Measurements from ENCODE around the gene PRKCH.

The PRKCH gene

DNA sequence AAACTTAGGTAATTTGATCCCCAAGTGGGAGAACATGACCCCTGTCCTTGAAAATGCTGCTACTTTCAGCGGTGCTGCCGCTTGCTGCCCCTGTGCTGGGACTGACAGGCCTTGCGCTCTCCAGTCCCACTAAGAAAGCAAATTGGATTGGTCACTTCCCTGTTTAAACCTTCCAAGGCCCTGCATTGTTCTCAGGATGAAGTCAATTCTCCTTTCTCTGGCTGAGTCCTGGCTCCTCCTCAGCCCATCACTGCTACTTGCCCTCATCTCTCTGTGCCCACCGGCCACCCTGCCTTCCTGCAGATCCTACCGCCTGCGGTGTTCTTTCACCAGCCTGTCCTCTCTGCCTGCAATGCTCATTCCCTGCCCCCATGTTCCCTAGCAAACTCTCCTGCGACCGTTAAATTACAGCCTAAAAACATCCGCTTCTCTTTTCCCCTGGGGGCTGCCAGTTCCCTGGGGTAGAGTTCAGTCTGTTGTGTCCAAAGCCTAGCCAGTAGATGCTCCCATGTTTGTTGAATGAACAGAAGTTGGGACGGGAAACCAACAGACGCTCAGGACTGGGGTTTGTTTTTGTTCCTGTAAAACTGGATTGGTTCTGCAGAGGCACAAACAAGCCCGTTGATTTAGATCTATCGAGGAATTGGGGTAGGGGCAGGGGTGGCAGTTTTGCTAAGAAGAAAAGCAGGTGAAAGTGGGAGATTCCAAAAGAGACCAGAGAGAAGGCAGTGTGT, 246.6 kb downstream of the PRKCH start:
- H3K79me2 ChIP-seq (ENCODE audit: low read length) = no peaks in the 10 kb centered on the region
- peak overlapping the region; percentile 56 for H3K9ac ChIP-seq (ENCODE audit: low read length)
- H2AFZ ChIP-seq (ENCODE audit: low read depth, low read length) = peak overlapping the region; percentile 89
- peak overlapping the region; percentile 79 for H3K4me3 ChIP-seq (ENCODE audit: low read length)
- no peak overlapping the region for H3K27ac ChIP-seq (ENCODE audit: low read length)
- peaks cover 37% of the 10 kb centered on the region for H3K27me3 ChIP-seq (ENCODE audit: low read depth, low read length)
- H3K4me1 ChIP-seq (ENCODE audit: low read length) = peaks cover 16% of the 10 kb centered on the region
- TF ChIP-seq, protein P1, sequence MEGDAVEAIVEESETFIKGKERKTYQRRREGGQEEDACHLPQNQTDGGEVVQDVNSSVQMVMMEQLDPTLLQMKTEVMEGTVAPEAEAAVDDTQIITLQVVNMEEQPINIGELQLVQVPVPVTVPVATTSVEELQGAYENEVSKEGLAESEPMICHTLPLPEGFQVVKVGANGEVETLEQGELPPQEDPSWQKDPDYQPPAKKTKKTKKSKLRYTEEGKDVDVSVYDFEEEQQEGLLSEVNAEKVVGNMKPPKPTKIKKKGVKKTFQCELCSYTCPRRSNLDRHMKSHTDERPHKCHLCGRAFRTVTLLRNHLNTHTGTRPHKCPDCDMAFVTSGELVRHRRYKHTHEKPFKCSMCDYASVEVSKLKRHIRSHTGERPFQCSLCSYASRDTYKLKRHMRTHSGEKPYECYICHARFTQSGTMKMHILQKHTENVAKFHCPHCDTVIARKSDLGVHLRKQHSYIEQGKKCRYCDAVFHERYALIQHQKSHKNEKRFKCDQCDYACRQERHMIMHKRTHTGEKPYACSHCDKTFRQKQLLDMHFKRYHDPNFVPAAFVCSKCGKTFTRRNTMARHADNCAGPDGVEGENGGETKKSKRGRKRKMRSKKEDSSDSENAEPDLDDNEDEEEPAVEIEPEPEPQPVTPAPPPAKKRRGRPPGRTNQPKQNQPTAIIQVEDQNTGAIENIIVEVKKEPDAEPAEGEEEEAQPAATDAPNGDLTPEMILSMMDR (IDR thresholded peaks at IDR 0.05; ENCODE audit: low read depth, low read length) = no peak
- TF ChIP-seq EZH2phosphoT487 (IDR thresholded peaks at IDR 0.05; ENCODE audit: low read depth) = no peak
- no peaks in the 10 kb centered on the region for H4K20me1 ChIP-seq (ENCODE audit: insufficient read depth, low read length)
- no peaks in the 10 kb centered on the region for H3K36me3 ChIP-seq (replicated peaks; ENCODE audit: low read depth, low read length)
- peak overlapping the region; percentile 96 for H3K4me2 ChIP-seq (ENCODE audit: low read length)
- H3K9me3 ChIP-seq (ENCODE audit: insufficient read depth, low read length) = no peaks in the 10 kb centered on the region

DNA sequence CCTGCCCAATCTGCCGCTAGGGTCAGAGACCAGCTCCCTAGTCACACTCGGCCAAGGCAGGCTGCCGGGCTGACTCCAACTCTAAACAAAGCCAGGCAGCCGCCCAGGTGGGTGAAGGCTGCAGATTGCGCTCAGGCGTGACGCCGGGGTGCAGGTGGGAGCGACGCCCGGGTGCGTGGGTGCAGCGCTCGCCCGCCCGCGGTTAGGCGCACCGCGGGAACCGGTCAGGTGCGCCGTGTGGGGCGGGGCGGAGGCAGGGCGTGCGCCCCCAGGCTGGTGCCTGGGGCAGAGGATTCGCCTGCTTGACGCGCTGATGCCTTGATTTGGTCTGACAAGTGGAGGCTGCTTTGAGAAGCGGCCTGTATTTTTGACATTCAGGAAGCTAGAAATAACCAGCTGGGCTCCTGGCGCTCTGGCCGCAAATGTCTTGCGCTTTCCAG, 247.2 kb downstream of the PRKCH start:
- Histone ChIP-seq H3K4me3 (ENCODE audit: low read length) (peak overlapping the region; percentile 79), H3K4me2 (ENCODE audit: low read length) (peak overlapping the region; percentile 96), H3K4me1 (ENCODE audit: low read length) (peaks cover 22% of the 10 kb centered on the region), H3K36me3 (replicated peaks; ENCODE audit: low read depth, low read length) (no peaks in the 10 kb centered on the region), H3K9ac (ENCODE audit: low read length) (peak overlapping the region; percentile 56), H4K20me1 (ENCODE audit: insufficient read depth, low read length) (no peaks in the 10 kb centered on the region), H3K27ac (ENCODE audit: low read length) (no peak overlapping the region), H3K79me2 (ENCODE audit: low read length) (no peaks in the 10 kb centered on the region), H3K9me3 (ENCODE audit: insufficient read depth, low read length) (no peaks in the 10 kb centered on the region), H3K27me3 (ENCODE audit: low read depth, low read length) (peaks cover 37% of the 10 kb centered on the region), H2AFZ (ENCODE audit: low read depth, low read length) (peak overlapping the region; percentile 89)
- TF ChIP-seq EZH2phosphoT487 (IDR thresholded peaks at IDR 0.05; ENCODE audit: low read depth) = no peak
- TF ChIP-seq, protein P1 (IDR thresholded peaks at IDR 0.05; ENCODE audit: low read depth, low read length) = peak; percentile 28; the same call in 1 of the 2 replicates

DNA sequence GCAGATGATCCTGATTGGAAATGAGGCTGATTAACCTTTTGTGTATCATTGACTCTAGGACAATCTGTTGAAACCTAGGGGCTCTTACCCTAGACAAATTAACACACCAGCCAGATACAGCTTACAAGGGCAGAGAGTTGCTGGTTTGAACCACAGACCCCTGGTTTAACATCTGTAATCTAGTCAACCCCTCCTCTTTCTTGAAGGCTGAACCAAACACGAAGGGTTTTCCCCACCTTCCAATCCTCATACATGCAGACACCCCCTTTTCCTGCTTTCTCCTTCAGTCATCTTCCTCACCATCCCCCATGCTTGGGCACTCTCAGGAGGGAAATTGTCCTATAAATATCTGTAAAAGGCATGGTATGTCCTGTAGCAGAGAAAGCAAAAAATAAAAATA, 247.9 kb downstream of the PRKCH start:
- H3K27ac ChIP-seq (ENCODE audit: low read length) = no peak overlapping the region
- TF ChIP-seq, protein P1 (IDR thresholded peaks at IDR 0.05; ENCODE audit: low read depth, low read length) = no peak
- no peak for TF ChIP-seq EZH2phosphoT487 (IDR thresholded peaks at IDR 0.05; ENCODE audit: low read depth)
- no peak overlapping the region for H2AFZ ChIP-seq (ENCODE audit: low read depth, low read length)

DNA sequence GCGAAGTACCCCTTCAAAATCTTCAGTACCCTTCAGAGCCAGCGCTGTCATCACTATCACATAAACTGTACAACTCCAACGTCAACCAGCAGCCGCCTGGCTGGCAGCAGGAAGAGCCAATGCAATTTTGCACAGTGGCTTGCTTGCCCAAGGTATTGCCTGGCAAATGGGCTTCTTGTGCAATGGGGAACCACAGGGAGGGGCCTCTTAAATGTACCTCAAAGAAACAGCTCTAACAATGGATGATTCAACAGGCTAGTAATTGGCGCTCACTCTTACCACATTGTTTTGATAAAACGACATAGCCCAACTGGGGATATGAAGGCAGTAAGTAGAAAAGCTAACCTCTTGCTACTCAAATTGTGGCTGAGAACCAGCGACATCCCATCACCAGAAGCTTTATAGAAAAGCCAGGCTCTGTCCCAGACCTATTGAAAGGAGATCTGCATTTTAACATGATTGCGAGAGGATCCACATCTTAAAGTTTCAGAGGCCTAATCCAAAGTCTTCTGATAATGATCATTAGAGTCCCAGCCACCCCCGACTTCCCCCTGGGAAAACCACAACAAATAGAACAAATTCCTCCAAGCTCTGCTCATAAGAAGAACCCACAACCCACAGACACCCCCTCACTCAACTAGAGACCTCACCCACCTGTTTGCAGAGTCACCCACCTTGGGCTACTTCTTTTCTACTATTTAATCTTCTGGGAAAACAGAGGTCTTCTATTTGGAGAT, 248.6 kb downstream of the PRKCH start:
- no peaks in the 10 kb centered on the region for H3K79me2 ChIP-seq (ENCODE audit: low read length)
- peaks cover 28% of the 10 kb centered on the region for H3K4me1 ChIP-seq (ENCODE audit: low read length)
- H2AFZ ChIP-seq (ENCODE audit: low read depth, low read length) = no peak overlapping the region
- no peaks in the 10 kb centered on the region for H3K36me3 ChIP-seq (replicated peaks; ENCODE audit: low read depth, low read length)
- H3K9me3 ChIP-seq (ENCODE audit: insufficient read depth, low read length) = no peaks in the 10 kb centered on the region
- H3K4me2 ChIP-seq (ENCODE audit: low read length) = no peak overlapping the region
- peaks cover 37% of the 10 kb centered on the region for H3K27me3 ChIP-seq (ENCODE audit: low read depth, low read length)
- no peak overlapping the region for H3K27ac ChIP-seq (ENCODE audit: low read length)
- no peak overlapping the region for H3K9ac ChIP-seq (ENCODE audit: low read length)
- H3K4me3 ChIP-seq (ENCODE audit: low read length) = no peak overlapping the region
- H4K20me1 ChIP-seq (ENCODE audit: insufficient read depth, low read length) = no peaks in the 10 kb centered on the region
- TF ChIP-seq, protein P1 (IDR thresholded peaks at IDR 0.05; ENCODE audit: low read depth, low read length) = no peak
- no peak for TF ChIP-seq EZH2phosphoT487 (IDR thresholded peaks at IDR 0.05; ENCODE audit: low read depth)

More for the DNA sequence above, 247.9 kb downstream of the PRKCH start:
- H3K36me3 ChIP-seq (replicated peaks; ENCODE audit: low read depth, low read length) = no peaks in the 10 kb centered on the region
- no peaks in the 10 kb centered on the region for H3K79me2 ChIP-seq (ENCODE audit: low read length)
- peak overlapping the region; percentile 56 for H3K9ac ChIP-seq (ENCODE audit: low read length)
- no peaks in the 10 kb centered on the region for H3K9me3 ChIP-seq (ENCODE audit: insufficient read depth, low read length)
- peaks cover 28% of the 10 kb centered on the region for H3K4me1 ChIP-seq (ENCODE audit: low read length)
- H3K4me2 ChIP-seq (ENCODE audit: low read length) = peak overlapping the region; percentile 96
- peaks cover 37% of the 10 kb centered on the region for H3K27me3 ChIP-seq (ENCODE audit: low read depth, low read length)
- no peaks in the 10 kb centered on the region for H4K20me1 ChIP-seq (ENCODE audit: insufficient read depth, low read length)
- peak overlapping the region; percentile 79 for H3K4me3 ChIP-seq (ENCODE audit: low read length)
